GM19455 (cell line): ENCODE data around the gene APEH.

Experiments used
- ATAC-seq: cut with Tn5 transposase; IDR thresholded peaks from one replicate; pipeline ENCODE4 v1.9.1; 2021; ENCODE audit not compliant: unreplicated experiment

The APEH gene

DNA sequence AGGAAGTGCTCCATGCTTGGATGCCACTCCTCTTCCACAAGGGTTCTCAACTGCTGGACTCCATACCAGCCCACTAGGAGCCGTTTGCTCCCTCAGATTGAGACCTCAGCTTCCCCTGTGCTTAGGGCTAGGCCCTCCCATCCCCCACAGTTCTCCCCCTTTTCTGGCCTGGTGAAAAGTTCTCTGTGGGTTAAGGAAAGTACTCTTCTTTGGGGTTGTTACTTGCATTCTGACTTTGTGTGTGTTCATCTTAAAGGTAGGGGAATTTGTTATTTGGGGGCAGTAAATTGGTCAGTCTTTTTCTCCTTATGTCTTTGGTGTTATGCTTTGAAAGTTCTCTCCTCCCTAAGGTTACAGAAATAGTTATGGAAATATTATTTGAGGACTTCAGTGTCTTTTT is 24.0 kb upstream of the APEH start:
- no peak for ATAC-seq

DNA sequence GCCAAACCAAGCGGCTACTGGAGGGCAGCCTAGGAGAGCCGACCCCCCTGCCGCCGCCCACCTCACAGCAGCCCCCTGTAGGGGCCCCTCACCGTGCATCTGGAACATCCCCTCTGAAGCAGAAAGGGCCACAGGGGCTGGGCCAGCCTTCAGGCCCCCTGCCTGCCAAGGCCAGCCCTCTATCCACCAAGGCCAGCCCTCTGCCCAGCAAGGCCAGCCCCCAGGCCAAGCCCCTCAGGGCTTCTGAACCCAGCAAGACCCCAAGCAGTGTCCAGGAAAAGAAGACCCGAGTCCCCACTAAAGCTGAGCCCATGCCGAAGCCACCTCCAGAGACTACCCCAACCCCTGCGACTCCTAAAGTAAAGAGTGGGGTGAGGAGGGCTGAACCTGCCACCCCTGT is 23.5 kb upstream of the APEH start:
- no peak for ATAC-seq

DNA sequence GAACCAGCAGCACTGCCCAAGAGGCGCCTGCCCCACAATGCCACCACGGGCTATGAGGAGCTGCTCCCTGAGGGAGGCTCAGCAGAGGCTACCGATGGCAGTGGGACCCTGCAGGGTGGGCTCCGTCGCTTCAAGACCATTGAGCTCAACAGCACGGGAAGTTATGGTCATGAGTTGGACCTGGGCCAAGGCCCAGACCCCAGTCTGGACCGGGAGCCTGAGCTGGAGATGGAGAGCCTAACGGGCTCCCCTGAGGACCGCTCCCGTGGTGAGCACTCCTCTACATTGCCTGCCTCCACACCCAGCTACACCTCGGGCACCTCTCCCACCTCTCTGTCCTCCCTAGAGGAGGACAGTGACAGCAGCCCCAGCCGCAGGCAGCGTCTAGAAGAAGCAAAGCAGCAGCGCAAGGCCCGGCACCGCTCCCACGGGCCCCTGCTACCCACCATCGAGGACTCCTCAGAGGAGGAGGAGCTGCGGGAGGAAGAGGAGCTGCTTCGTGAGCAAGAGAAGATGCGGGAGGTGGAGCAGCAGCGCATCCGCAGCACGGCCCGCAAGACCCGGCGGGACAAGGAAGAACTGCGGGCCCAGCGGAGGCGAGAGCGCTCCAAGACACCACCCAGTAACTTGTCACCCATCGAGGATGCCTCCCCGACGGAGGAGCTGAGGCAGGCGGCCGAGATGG is 21.8 kb upstream of the APEH start:
- ATAC-seq, result no peak

GRCh38 chr3:49652903-49653415 is 21.2 kb upstream of the APEH start:
- ATAC-seq, result no peak

- ATAC-seq, result no peak
These were observed 20.5 kb upstream of the APEH start for GRCh38 chr3:49653621-49654020.

DNA sequence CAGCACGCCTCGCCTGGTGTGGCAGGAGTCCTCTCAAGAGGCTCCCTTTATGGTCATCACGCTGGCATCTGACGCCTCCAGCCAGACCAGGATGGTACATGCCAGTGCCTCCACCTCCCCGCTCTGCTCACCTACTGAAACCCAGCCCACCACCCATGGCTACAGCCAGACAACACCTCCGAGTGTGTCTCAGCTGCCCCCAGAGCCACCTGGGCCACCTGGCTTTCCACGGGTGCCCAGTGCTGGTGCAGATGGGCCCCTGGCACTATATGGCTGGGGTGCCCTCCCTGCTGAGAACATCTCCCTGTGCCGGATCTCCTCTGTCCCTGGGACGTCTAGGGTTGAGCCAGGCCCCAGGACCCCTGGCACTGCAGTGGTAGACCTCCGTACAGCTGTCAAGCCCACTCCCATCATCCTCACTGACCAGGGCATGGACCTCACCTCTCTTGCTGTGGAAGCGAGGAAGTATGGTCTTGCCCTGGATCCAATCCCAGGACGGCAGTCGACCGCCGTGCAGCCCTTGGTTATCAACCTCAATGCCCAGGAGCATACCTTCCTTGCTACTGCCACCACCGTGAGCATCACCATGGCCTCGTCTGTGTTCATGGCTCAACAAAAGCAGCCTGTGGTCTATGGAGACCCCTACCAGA is 19.9 kb upstream of the APEH start:
- ATAC-seq, result no peak

- no peak for ATAC-seq
These were observed 19.1 kb upstream of the APEH start for GRCh38 chr3:49654955-49655556.

DNA sequence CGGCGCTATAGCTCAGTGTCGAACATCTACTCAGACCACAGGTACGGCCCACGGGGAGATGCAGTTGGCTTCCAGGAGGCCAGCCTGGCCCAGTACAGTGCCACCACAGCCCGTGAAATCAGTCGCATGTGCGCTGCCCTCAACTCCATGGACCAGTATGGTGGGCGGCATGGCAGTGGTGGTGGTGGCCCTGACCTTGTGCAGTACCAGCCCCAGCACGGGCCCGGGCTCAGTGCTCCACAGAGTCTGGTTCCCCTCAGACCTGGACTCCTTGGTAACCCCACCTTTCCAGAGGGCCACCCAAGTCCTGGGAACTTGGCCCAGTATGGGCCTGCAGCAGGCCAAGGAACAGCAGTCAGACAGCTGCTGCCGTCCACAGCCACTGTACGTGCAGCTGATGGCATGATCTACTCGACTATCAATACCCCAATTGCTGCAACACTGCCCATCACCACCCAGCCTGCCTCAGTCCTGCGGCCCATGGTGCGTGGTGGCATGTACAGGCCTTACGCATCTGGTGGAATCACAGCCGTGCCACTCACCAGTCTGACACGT is 18.3 kb upstream of the APEH start:
- no peak for ATAC-seq

GRCh38 chr3:49656541-49657112 is 17.5 kb upstream of the APEH start:
- ATAC-seq, result no peak

- ATAC-seq, result no peak
These were observed 16.8 kb upstream of the APEH start for GRCh38 chr3:49657208-49657915.

DNA sequence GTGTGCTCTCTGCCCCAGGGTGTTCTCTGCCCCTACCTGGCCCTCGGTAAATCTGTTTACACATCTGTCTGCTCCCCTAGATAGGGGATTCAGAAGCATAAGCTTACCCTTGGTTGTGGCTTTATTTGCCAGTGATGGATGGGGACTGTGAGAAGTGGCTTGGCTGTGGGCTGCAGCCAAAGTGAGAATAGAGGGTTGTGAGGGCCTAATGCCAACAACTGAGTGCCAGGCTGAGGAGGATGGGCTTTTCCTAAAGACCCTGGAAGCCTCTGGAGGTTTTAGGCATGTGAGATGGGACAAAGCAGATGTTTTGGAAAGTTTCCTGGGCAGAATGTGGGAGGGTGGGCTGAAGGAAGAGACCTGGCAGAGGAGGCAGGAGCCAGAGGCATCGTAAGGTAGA is 15.4 kb upstream of the APEH start:
- no peak for ATAC-seq

- ATAC-seq, result no peak
These were observed 14.4 kb upstream of the APEH start for GRCh38 chr3:49659756-49660155.

DNA sequence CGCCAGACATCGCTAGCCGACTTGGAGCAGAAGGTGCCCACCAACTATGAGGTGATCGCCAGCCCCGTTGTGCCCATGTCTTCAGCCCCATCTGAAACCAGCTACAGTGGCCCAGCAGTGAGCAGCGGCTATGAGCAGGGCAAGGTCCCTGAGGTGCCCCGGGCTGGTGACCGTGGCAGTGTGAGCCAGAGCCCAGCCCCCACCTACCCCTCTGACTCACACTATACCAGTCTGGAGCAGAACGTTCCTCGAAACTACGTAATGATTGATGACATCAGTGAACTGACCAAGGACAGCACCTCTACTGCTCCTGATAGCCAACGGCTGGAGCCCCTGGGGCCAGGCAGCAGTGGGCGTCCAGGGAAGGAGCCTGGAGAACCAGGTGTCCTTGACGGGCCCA is 12.9 kb upstream of the APEH start:
- ATAC-seq, result no peak

- no peak for ATAC-seq
These were observed 12.1 kb upstream of the APEH start for GRCh38 chr3:49662021-49662420.

DNA sequence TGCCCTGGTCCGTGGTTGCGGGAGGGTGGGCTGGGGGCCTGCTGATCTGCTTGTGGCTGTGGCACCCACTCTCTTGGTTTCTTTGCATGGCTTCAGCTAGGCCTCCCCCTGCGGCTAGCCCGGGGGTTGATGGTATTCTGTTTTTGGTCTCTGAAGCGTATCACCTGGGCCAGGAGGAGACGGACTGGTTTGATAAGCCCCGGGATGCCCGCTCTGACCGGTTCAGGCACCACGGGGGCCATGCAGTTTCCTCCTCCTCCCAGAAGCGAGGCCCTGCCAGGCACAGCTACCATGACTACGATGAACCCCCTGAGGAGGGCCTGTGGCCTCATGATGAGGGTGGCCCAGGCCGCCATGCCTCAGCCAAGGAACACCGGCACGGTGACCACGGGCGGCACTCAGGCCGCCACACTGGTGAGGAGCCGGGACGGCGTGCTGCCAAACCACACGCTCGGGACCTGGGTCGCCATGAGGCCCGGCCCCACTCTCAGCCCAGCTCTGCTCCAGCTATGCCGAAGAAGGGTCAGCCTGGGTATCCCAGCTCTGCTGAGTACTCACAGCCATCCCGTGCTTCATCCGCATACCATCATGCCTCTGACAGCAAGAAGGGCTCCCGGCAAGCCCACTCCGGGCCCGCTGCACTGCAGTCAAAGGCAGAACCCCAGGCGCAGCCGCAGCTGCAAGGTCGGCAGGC is 11.3 kb upstream of the APEH start:
- ATAC-seq, result no peak

DNA sequence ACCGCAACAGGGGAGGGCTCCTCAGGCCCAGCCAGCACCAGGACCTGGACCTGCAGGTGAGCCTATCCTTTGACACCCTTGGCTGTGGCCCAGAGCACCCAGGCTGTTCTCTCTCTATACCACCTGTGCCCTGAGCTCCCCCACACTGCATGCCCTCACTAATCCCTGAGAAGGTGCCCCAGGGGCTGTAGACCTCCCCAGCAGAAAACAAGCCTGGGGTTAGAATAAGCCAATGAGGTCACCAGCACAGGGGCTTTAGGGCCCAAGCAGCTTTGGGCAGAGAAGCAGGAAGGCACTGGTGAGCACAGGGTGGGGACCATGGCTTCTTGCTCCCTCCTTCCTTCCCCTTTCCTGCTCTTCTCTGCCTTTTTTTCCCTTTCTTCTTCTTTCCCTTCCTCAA is 10.3 kb upstream of the APEH start:
- no peak for ATAC-seq

- no peak for ATAC-seq
These were observed 9.9 kb upstream of the APEH start for GRCh38 chr3:49664300-49664699.

GRCh38 chr3:49665822-49666519 is 8.2 kb upstream of the APEH start:
- no peak for ATAC-seq

DNA sequence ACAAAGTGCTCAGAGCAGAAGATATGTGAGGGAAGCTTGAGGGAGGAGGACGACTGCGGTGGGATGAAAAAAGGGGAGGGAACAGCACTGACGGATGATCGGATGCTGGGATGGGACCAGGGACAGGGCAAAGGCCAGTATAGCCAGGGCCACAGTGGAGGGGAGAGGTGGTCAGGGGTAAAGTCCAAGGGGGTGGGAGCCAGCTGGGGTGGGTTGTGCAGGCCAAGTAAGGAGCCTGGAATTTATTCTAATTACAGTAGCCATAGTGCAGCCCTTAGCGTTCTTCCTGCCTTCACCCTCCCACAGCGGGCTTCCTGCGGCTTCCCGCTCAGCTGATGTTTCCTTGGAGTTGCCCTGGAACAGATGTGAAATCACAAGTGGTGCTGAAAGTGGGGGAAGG is 7.6 kb upstream of the APEH start:
- ATAC-seq, result no peak
